Measurements from ENCODE around the gene LSM6.

LSM6 gene

GRCh38 chr4:146186596-146186995, 11.1 kb downstream of the LSM6 start:
- DNase-seq = no peak

- DNase-seq = no peak
These were observed 14.9 kb downstream of the LSM6 start for GRCh38 chr4:146190456-146190855.

GRCh38 chr4:146191766-146192458, 16.4 kb downstream of the LSM6 start:
- DNase-seq = no peak

GRCh38 chr4:146193628-146194027, 18.1 kb downstream of the LSM6 start:
- DNase-seq = no peak

- no peak for DNase-seq
These were observed 18.7 kb downstream of the LSM6 start for GRCh38 chr4:146194212-146194611.

- DNase-seq = no peak
These were observed 27.1 kb downstream of the LSM6 start for GRCh38 chr4:146202665-146203064.

GRCh38 chr4:146207410-146207809, 31.9 kb downstream of the LSM6 start:
- DNase-seq = no peak

GRCh38 chr4:146210890-146211289, 35.4 kb downstream of the LSM6 start:
- no peak for DNase-seq

GRCh38 chr4:146211440-146211839, 35.9 kb downstream of the LSM6 start:
- no peak for DNase-seq

GRCh38 chr4:146212781-146213180, 37.3 kb downstream of the LSM6 start:
- DNase-seq = no peak

GRCh38 chr4:146214238-146214637, 38.7 kb downstream of the LSM6 start, which contains the start of gene REELD1:
Gene REELD1 (plus strand): TSS chr4:146214538. CDS start chr4:146216953, 2,415 bp downstream.
- no peak for DNase-seq

- no peak for DNase-seq
These were observed 46.8 kb downstream of the LSM6 start for GRCh38 chr4:146222313-146222712.

- DNase-seq = no peak
These were observed 48.9 kb downstream of the LSM6 start for GRCh38 chr4:146224326-146224966.

GRCh38 chr4:146229406-146229805, 53.9 kb downstream of the LSM6 start:
- DNase-seq = no peak

GRCh38 chr4:146232131-146232722, 56.7 kb downstream of the LSM6 start:
- peak; percentile 11 to 56 (median 42) for DNase-seq

- DNase-seq = peak; percentile 78 to 88 (median 86)
These were observed 60.2 kb downstream of the LSM6 start for GRCh38 chr4:146235654-146236177.

- DNase-seq = no peak
These were observed 60.7 kb downstream of the LSM6 start for GRCh38 chr4:146236216-146236615.

GRCh38 chr4:146237092-146237491, 61.6 kb downstream of the LSM6 start:
- no peak for DNase-seq

- DNase-seq = no peak
These were observed 62.6 kb downstream of the LSM6 start for GRCh38 chr4:146238107-146238506.

Data from suppressor macrophage treated with lipopolysaccharide for 1 hour (primary cell).